Right hindlimb (tissue), 1 donor: ENCODE results near the gene SUPT20HL2.
"Not testable (repeated sequence)": the region's sequence is repeated elsewhere in the genome, so short reads cannot be mapped to it uniquely, and the experiment has no call there.

ENCODE experiments used
- DNase-seq: peaks from one replicate; pipeline ENCODE4 v3.0.0-alpha.2; 2018

The SUPT20HL2 gene

DNA sequence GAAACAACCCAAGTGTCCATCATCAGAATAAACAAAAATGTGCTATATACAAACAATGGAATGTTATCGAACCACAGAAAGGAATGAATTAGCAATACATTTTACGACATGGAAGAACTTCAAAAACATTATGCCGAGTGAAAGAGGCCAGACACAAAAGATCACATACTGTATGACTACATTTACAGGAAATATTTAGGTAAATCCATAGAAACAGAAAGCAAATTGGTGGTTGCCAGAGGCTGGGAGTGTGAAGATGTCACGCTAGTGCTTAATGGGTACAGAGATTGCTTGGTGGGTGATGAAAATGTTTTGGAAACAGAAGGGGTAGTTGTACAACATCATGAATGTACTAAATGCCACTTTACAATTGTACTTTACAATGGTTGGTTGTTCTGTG is 5.1 kb downstream of the SUPT20HL2 start:
- not testable (repeated sequence) for DNase-seq

GRCh38 chrX:24306440-24306839 is 7.4 kb downstream of the SUPT20HL2 start:
- no peak for DNase-seq

- no peak for DNase-seq
These were observed 8.0 kb downstream of the SUPT20HL2 start for GRCh38 chrX:24305905-24306304.

- no peak for DNase-seq
These were observed 12.1 kb downstream of the SUPT20HL2 start for GRCh38 chrX:24301806-24302205.

DNA sequence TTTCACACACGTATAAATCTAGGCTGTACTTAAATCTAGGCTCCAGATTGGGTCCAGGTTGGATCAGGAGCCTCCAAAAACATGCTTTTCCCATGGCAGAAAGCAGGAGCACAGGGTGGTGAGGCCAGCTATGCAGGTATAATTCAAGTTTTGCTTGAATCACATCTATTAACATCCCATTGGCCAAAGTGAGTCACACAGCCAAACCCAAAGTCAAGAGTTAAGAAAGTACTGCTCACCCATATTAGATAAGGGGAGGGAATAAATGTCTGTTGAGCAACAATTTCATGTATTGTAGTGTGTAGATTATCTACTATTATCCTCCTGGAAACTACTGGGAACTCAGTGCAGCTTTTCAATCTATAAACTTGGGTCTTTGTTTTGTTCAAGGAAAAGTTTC is 12.8 kb downstream of the SUPT20HL2 start:
- no peak for DNase-seq

DNA sequence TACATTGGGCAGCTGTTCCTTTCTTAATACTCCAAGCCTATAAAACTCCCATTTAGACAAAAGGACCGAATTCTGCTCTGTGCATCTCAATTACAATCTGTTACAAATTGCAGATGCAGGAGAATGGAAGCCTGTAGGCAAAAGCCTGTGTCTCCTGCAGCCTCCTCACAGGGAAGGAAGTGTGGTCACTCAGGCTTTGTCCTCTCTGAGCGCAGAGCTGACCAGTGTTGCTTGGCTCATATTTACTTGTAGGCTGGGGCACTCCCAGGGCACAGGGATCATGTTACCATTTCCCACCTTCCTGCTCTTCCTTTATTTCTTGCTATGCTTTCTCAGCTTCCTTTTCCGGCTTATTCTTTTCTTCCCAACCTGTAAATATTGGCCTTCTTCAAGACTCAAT is 15.7 kb downstream of the SUPT20HL2 start:
- no peak for DNase-seq

GRCh38 chrX:24294619-24295018 is 19.2 kb downstream of the SUPT20HL2 start:
- peak; percentile 18 for DNase-seq

DNA sequence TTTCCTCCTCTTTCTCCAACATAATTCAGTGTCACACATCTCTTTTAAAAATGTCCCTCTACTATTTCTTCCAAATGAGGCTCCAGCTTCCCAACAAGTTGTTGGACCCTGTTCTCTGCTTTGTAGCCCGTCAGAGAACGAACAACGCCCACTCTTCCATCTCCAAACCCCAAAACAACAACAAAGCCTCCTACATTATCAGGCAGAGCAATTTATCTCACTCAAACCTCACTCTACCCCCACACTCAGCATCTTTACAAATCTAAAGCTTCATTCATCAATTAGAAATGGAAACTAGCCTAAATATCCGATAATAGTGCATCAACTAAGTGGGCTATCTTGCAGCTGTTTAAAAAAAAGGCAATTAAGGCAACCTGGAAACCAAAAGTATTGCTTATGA is 20.5 kb downstream of the SUPT20HL2 start:
- DNase-seq, result no peak

DNA sequence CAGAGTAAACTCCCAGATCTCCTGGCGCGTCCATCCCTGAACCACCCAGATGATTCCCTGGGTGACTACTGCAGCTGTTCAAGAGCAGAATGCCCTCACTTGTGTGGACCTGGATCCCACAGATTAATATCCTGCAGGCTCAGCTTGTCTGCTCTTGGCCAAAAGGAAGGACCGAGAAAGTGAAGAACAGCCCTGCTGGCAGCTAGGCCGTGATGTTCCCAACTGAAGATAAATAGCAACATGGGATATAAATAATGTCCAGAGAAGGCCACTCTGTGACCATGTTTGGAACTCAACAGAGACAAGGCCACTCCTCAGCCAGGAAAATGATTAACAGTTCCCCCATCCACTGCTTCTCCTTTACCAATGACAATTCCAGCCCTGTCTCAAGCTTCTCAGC is 21.5 kb downstream of the SUPT20HL2 start:
- DNase-seq, result no peak

DNA sequence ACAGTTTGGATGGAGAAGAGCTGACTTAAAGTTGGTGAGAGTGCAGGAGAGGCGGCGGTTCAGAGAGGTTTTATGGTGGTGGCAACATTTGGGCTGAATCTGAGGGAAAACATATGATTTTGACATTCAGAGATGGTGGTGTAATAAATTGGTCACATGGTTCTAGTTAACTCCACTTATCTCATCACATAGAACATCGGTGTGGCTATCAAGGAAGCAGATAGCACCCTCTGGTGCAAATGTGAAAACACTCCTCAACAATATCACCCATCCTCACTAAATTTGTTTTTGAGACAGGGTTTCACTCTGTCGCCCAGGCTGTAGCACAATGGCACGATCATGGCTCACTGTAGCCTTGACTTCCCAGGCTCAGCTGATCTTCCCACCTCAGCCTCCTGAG is 28.8 kb downstream of the SUPT20HL2 start:
- DNase-seq, result no peak

DNA sequence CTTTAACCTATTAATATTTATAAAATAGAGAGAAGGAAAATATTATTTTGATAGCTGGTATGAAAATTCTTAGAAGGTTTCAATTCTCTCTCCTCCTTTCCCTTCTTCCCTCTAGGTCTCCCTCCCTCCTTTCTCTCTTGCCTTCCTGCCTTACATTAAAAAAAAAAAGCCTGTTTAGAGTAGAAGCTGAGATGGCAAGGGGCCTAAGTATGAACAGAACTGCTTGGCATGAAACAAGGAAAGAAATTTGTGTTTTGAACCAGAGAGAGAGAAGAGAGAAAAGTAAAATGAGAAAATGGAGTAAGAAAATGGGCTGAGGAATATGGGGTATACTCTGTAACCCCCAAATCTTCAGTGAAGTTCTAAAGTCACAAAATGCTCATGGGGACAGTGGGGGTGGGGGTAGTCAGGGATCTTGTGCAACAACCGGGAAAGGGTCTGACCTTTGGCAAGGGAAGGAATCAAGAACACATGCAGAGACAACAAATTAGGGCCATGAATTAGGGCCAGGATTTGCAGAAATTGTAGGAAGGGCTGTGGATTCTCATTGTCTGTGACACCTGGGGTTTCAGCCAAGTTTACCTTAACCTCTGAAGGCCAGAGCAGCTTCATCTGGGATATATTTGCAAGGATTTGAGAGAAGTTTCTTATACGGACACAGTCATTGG is 30.6 kb downstream of the SUPT20HL2 start:
- DNase-seq, result no peak

DNA sequence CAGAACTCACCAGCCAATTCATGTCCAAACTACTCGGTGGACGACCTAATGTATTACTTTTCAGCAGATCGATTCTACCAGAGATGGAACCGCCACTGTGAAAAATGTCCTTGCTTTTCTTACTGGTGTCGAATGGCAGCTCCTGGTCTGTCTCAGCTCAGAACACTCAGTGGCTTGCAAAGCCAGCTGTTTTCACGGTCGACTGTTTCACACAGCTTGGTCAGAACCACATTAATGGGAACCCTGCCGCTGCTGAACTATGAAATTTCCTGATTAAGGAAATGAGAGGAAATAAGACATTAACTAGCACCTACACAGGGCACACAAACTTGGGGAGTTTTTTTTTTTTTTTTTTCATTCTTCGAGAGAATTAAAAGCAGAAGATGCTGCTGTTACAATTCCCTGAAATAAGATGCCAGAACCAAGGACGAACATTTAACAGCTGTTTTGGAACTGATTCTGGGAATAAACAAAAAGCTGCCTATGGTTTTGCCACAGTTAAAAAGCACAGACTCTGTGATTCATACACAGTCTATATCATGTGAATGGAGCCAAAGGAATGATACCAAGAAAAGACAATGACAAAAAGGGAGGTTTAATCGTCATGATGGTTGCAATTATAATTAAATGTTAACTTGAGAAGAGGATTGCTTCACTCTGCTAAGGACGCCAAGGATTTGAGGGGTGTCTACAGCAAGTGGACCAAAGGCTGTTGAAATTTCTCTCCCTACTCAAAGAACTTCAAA is 31.3 kb downstream of the SUPT20HL2 start:
- peak; percentile 46 for DNase-seq

DNA sequence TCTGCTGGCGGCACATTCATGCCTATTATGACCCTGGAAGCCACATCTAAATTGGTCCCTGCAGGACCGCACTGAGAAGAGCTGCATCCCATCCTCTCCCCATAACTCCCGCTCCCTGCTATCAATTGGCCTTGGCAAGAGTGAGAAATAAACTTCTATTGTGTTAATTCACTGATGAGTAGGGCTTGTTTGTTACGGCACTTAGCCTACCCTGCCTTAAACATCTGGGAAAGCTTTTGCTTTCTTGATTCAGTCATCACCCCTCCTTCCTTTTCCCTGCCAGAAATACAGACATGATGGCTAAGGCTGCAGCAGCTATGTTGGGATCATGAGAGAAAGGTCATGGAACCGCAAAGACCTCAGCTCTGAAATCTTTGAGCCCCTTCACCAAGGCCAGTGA is 36.5 kb downstream of the SUPT20HL2 start:
- no peak for DNase-seq

DNA sequence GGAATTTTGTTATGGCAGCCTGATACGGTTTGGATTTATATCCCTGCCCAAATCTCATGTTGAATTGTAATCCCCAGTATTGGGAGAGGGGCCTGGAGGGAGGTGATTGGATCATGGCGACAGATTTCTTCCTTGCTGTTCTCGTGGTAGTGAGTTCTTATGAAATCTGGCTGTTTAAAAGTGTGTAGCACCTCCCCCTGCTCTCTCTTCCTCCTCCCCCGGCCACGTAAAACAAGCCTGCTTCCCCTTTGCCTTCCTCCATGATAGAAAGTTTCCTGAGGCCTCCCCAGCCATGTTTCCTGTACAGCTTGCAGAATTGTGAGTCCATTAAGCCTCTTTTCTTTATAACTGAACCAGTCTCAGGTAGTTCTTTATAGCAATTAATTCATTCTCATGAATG is 37.9 kb downstream of the SUPT20HL2 start:
- no peak for DNase-seq

DNA sequence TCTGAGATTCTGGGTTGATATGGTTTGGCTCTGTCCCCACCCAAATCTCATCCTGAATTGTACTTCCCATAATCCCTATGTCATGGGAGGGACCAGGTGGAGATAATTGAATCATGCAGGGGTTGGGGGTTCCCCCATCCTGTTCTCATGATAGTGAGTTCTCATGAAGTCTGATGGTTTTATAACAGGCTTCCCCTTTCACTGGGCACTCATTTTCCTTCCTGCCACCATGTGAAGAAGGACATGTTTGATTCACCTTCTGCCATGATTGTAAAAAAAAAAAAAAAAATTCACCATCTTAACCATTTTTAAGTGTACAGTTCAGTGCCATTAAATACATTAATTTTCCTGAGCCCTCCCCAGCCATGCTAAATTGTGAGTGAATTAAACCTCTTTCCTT is 42.6 kb downstream of the SUPT20HL2 start:
- no peak for DNase-seq

DNA sequence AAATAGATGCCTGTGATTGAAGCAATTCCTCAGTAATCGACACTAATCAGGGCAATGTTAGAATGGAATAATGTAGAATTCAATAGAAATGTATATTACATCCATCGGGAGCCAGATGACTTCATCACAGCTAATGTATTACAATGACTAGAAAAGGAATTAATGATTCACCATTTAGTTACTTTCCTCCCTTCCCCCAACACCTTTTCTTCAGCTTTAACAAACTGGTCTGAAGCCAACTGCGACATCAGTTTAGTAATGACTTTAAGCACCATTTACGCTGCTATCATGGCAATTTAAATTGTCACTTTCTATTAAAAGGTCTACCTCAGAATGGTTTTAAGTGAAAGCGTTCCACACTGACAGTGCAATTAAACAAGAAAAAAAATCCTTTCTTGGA is 45.1 kb downstream of the SUPT20HL2 start:
- DNase-seq, result no peak

DNA sequence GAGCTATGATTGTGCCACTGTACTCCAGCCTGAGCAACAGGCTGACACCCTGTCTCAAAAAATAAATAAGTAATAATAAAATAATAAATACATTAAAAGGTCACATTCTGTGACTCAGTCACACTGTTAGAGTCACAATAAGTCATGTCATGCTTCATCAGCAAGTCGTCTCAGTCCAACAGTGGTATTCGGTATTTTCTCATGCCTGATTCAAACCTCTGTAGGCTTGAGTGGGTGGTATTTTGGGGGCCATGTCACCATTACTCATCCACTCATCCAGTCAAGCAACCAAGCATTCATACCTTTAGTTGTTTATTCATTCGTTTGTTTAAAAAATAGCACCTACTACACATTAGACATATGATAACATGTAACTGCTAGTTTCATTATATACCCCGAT is 46.9 kb downstream of the SUPT20HL2 start:
- no peak for DNase-seq

- no peak for DNase-seq
These were observed 49.5 kb downstream of the SUPT20HL2 start for GRCh38 chrX:24264383-24264782.

DNA sequence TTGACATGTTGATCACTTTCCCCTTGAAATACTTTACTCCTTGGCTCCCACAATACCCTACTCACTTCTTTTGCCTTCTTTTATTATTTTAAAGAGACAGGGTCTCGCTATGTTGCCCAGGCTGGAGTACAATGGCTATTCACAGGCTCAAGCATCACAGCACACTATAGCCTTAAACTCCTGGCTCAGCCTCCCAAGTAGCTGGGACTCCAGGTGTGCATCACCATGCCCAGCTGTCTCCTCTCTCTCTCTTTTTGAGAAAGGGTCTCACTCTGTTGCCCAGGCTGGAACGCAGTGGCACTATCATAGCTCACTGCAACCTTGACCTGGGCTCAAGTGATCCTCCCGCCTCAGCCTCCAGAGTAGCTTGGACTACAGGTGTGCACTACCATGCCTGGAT is 51.6 kb downstream of the SUPT20HL2 start:
- no peak for DNase-seq
